T-helper 1 cell treated with Interleukin-12 subunit alpha and Interleukin-12 subunit beta and Interleukin-4 antibody, amounts not matched to agents 30 ng/mL and 1 ng/mL, for 36 hours (primary cell): Measurements from ENCODE around the gene CORIN. TPM values are rescaled to one million over a fixed set of nuclear protein-coding genes. Genes with fewer than 3 reads are reported as not detected.
"Not testable (repeated sequence)": the region's sequence is repeated elsewhere in the genome, so short reads cannot be mapped to it uniquely, and the experiment has no call there.

Experiments used
- intact Hi-C: fragments of 100-400 bp; cut with micrococcal nuclease; formaldehyde crosslinking; loops from one replicate; pipeline ENCODE4 v1.15.1; 2024
- total RNA-seq: library from RNA; stranded (reverse); gene quantifications from 2 replicates; pipeline ENCODE4 v1.2.3, GENCODE V29; 2022

Gene CORIN
- total RNA-seq, 1 donor from 2014 or later, result 0.34 TPM

GRCh38 chr4:47776353-47776752 lies 61.5 kb downstream of the CORIN start:
- intact Hi-C loops, result no loop called here

- intact Hi-C loops, result no loop called here
These were observed 63.8 kb downstream of the CORIN start for GRCh38 chr4:47774079-47774478.

GRCh38 chr4:47771020-47771419 lies 66.8 kb downstream of the CORIN start:
- intact Hi-C loops, result no loop called here

GRCh38 chr4:47767956-47768355 lies 69.9 kb downstream of the CORIN start:
- intact Hi-C loops, result not testable (repeated sequence)

GRCh38 chr4:47763279-47763678 lies 74.6 kb downstream of the CORIN start:
- intact Hi-C loops, result no loop called here

- intact Hi-C loops, result no loop called here
These were observed 75.2 kb downstream of the CORIN start for GRCh38 chr4:47762376-47763266.

GRCh38 chr4:47753316-47753715 lies 84.6 kb downstream of the CORIN start:
- intact Hi-C loops, result not testable (repeated sequence)

- intact Hi-C loops, result no loop called here
These were observed 85.7 kb downstream of the CORIN start for GRCh38 chr4:47752214-47752613.

- intact Hi-C loops, result no loop called here
These were observed 87.1 kb downstream of the CORIN start for GRCh38 chr4:47750788-47751187.

- intact Hi-C loops, result no loop called here
These were observed 88.0 kb downstream of the CORIN start for GRCh38 chr4:47749858-47750257.

- intact Hi-C loops, result no loop called here
These were observed 88.8 kb downstream of the CORIN start for GRCh38 chr4:47749060-47749459.

GRCh38 chr4:47747846-47748494 lies 89.9 kb downstream of the CORIN start:
- intact Hi-C loops, result no loop called here

- intact Hi-C loops, result no loop called here
These were observed 90.7 kb downstream of the CORIN start for GRCh38 chr4:47747211-47747610.

GRCh38 chr4:47746122-47746521 lies 91.7 kb downstream of the CORIN start:
- intact Hi-C loops, result no loop called here

- intact Hi-C loops, result no loop called here
These were observed 93.0 kb downstream of the CORIN start for GRCh38 chr4:47744843-47745382.

- intact Hi-C loops, result no loop called here
These were observed 93.6 kb downstream of the CORIN start for GRCh38 chr4:47744253-47744652.

- intact Hi-C loops, result no loop called here
These were observed 96.7 kb downstream of the CORIN start for GRCh38 chr4:47741200-47741599.

GRCh38 chr4:47737326-47737725 lies 100.5 kb downstream of the CORIN start:
- intact Hi-C loops, result no loop called here

GRCh38 chr4:47736555-47736954 lies 101.3 kb downstream of the CORIN start:
- intact Hi-C loops, result no loop called here

GRCh38 chr4:47736146-47736545 lies 101.7 kb downstream of the CORIN start:
- intact Hi-C loops, result no loop called here

GRCh38 chr4:47733302-47734175 lies 104.3 kb downstream of the CORIN start:
- intact Hi-C loops, result no loop called here
